ENCODE results near the gene P2RX3. TPM values are rescaled to one million over a fixed set of nuclear protein-coding genes. Genes with fewer than 3 reads are reported as not detected.

P2RX3 gene
- total and polyA plus RNA-seq, 10 of the 15 experiments (the other 5 are each of a cell fraction or from before 2014, with no cell fraction given): 0.05 to 0.12 TPM; not detected in 8

GRCh38 chr11:57358543-57358961 lies 20.4 kb downstream of the P2RX3 start:
- TF ChIP-seq ETV6 (conservative IDR thresholded peaks at IDR 0.05 in 1 of 2, IDR thresholded peaks at IDR 0.05 in 1 of 2; ENCODE audit: borderline replicate concordance in 1 of 2, low read depth in 1 of 2) (no peak), HDGF (IDR thresholded peaks at IDR 0.05) (no peak), KDM1A (IDR thresholded peaks at IDR 0.05; ENCODE audit: borderline replicate concordance) (no peak), DPF2 (IDR thresholded peaks at IDR 0.05) (no peak), IRF5 (IDR thresholded peaks at IDR 0.05; ENCODE audit: borderline replicate concordance) (no peak), CBX3 (IDR thresholded peaks at IDR 0.05; ENCODE audit: borderline replicate concordance, low read depth) (no peak), WRNIP1 (IDR thresholded peaks at IDR 0.05; ENCODE audit: borderline replicate concordance, low read depth, low read length) (no peak), BCL11A (IDR thresholded peaks at IDR 0.05; ENCODE audit: low read depth, low read length) (no peak), ZBTB11 (CRISPR knock-in tag; IDR thresholded peaks at IDR 0.05) (no peak), RBBP5 (conservative IDR thresholded peaks at IDR 0.05) (no peak), POLR2AphosphoS5 (IDR thresholded peaks at IDR 0.05; ENCODE audit: low read length) (no peak), E2F4 (IDR thresholded peaks at IDR 0.05; ENCODE audit: low read depth, low read length) (no peak)
- no peak overlapping the region for H3K4me2 ChIP-seq (ENCODE audit: control insufficient read depth, insufficient read depth)

More at GRCh38 chr11:57358543-57358961, 20.4 kb downstream of the P2RX3 start:
- Histone ChIP-seq H3K4me3 (no peak overlapping the region), H3K9me3 (replicated peaks; ENCODE audit: control insufficient read depth, insufficient read depth, low read length) (no peaks in the 10 kb centered on the region), H3K79me2 (ENCODE audit: control insufficient read depth, insufficient read depth, low read length) (no peaks in the 10 kb centered on the region), H3K27ac (ENCODE audit: control insufficient read depth, insufficient read depth) (no peak overlapping the region), H2AFZ (ENCODE audit: control insufficient read depth, low read depth, low read length) (no peak overlapping the region), H3K4me1 (ENCODE audit: control insufficient read depth, insufficient read depth, low read length) (no peaks in the 10 kb centered on the region), H3K27me3 (replicated peaks in 1 of 2; ENCODE audit: control insufficient read depth in 2 of 2, insufficient read depth in 2 of 2, low read length in 1 of 2) (peaks cover 0 to 3% of the 10 kb centered on the region in 2 experiments; a peak in 2 of 4 replicates), H3K36me3 (ENCODE audit: control insufficient read depth in 2 of 2, insufficient read depth in 2 of 2, low read length in 1 of 2) (no peaks in the 10 kb centered on the region), H4K20me1 (ENCODE audit: control insufficient read depth, insufficient read depth) (no peaks in the 10 kb centered on the region), H3K9ac (ENCODE audit: control insufficient read depth, insufficient read depth, low read length) (no peak overlapping the region)
- ChIA-PET RAD21 (ENCODE audit: unreplicated experiment) (interaction anchor here (1.8 kb wide), 1 partner anchor 13 kb away, joined by 5 read pairs; no protein-coding TSS in a partner anchor), SMC1A (ENCODE audit: uncharacterized antibody, unreplicated experiment) (interaction anchor here (1.0 kb wide), 1 partner anchor 11 kb away, joined by 4 read pairs; no protein-coding TSS in a partner anchor), POLR2A (no interaction called here), CTCF (interaction anchor here (1.7 to 1.9 kb wide), 2 partner anchors 125 to 283 kb away, joined by 6 to 7 read pairs; no protein-coding TSS in a partner anchor)
- in situ Hi-C loops (cut with MboI) (no loop called here), intact Hi-C loops (cut with micrococcal nuclease; ENCODE audit: unreplicated experiment) (no loop called here)
- BruUV-seq (replicated peaks): no TSS peak
- DNase-seq (ENCODE audit: low read depth, low spot score) (no peak), ATAC-seq (no peak), FAIRE-seq (no peak)
- 45% methylated on average over 9 of the region's 9 CpGs for WGBS (ENCODE audit: insufficient coverage, insufficient replicate concordance, low lambda C conversion rate, missing lambda C conversion rate)
